ENCODE measurements around the gene CHD5.

CHD5 gene

GRCh38 chr1:6218375-6219164, 38.4 kb upstream of the CHD5 start:
- no peak overlapping the region for H3K4me3 ChIP-seq (ENCODE audit: low read length)
- DNase-seq (ENCODE audit: low read depth), result no peak
- TF ChIP-seq CTCF (conservative IDR thresholded peaks at IDR 0.05; ENCODE audit: low read length), result no peak

- no peak overlapping the region for H3K4me3 ChIP-seq (ENCODE audit: low read length)
- DNase-seq (ENCODE audit: low read depth), result no peak
- TF ChIP-seq CTCF (conservative IDR thresholded peaks at IDR 0.05; ENCODE audit: low read length), result no peak
These were observed 32.3 kb upstream of the CHD5 start for GRCh38 chr1:6212193-6212959.

- DNase-seq (ENCODE audit: low read depth), result no peak
- TF ChIP-seq CTCF (conservative IDR thresholded peaks at IDR 0.05; ENCODE audit: low read length), result no peak
- no peak overlapping the region for H3K4me3 ChIP-seq (ENCODE audit: low read length)
These were observed 31.6 kb upstream of the CHD5 start for GRCh38 chr1:6211731-6212130.

- H3K4me3 ChIP-seq (ENCODE audit: low read length), result no peak overlapping the region
- DNase-seq (ENCODE audit: low read depth), result no peak
- TF ChIP-seq CTCF (conservative IDR thresholded peaks at IDR 0.05; ENCODE audit: low read length), result no peak
These were observed 30.7 kb upstream of the CHD5 start for GRCh38 chr1:6210591-6211355.

- H3K4me3 ChIP-seq (ENCODE audit: low read length), result peak overlapping the region; percentile 27
- 0 out of 2 replicates have a peak, but pooled peaks have one; percentile 3 for TF ChIP-seq CTCF (conservative IDR thresholded peaks at IDR 0.05; ENCODE audit: low read length)
- no peak for DNase-seq (ENCODE audit: low read depth)
These were observed 29.8 kb upstream of the CHD5 start for GRCh38 chr1:6209661-6210580.

Measured in AG10803 (cell line).